ENCODE measurements around the gene LTBP3.
A peak's percentile ranks its signal among the peaks of the same experiment; 100 is the strongest.

LTBP3 gene

DNA sequence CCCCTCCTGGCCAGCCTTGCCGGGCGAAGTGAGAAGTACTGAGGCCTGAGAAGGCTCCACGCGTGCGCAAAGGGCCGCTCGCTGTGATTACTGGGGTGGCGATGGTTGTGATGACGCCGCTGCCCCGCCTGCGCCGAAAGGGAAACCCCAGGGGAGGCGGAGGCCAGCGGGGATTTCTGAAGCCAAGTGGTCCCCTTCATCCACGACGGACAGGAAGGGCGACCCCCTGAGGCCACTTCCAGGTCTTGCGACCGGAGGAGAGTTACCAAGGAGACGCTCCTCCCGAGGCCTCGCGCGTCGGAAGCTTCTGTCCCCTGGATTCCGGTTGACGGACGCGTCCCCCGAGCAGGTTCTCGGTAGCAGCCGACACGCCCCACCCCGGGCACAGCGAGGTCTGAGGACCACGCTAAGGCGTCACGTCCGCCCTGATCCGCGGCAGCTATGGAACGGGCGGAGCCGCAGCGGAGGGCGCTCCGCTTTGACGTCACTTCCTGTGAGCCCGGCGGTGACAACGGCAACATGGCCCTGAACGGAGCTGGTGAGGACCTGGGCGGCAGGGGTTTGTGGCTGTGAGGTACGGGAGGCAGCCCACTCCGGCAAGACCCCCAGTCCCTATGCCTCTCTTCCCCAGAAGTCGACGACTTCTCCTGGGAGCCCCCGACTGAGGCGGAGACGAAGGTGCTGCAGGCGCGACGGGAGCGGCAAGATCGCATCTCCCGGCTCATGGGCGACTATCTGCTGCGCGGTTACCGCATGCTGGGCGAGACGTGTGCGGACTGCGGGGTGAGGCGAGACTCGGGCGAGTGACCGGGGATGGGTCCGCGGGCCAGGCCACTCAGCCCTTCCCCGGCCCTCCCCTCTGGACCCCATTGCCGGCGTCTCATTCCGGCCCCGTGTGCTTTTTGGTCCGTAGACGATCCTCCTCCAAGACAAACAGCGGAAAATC is 12.1 kb upstream of the LTBP3 start, which contains the start of gene ZNRD2:
TSS of gene ZNRD2 (plus strand) at position 505 of the 946 bp plus-strand sequence. CDS start at position 520, 15 bp downstream.
- H2AK5ac ChIP-seq (ENCODE audit: low read length, severe bottlenecking): peak within 1 kb of the TSS; percentile 92
- no peak within 1 kb of the TSS for H2BK15ac ChIP-seq (ENCODE audit: low read depth, poor library complexity, severe bottlenecking)
- no peaks in the 10 kb centered on the region for H3K27me3 ChIP-seq (ENCODE audit: control insufficient read depth in 1 of 2, insufficient read depth in 1 of 2, low read length in 2 of 2)
- H3K79me1 ChIP-seq (replicated peaks; ENCODE audit: low read length, poor library complexity, severe bottlenecking): peaks cover 19% of the 10 kb centered on the region
- H3K36me3 ChIP-seq (ENCODE audit: control insufficient read depth in 1 of 2, insufficient read depth in 2 of 2, low read depth in 1 of 2, low read length in 2 of 2): peaks cover 11 to 12% of the 10 kb centered on the region in 2 experiments
- H2BK120ac ChIP-seq (ENCODE audit: low read depth, low read length): peak within 1 kb of the TSS; percentile 57
- H3K4me2 ChIP-seq (ENCODE audit: low read length, poor library complexity, severe bottlenecking): peak within 1 kb of the TSS; percentile 98
- peak within 1 kb of the TSS; percentile 66 for H2AFZ ChIP-seq (ENCODE audit: low read depth, low read length)
- peak within 1 kb of the TSS; percentile 94 to 95 for H3K18ac ChIP-seq (ENCODE audit: low read depth in 1 of 2, low read length in 2 of 2)
- H2BK12ac ChIP-seq (ENCODE audit: low read length in 2 of 2): peak within 1 kb of the TSS in 1 of 2 experiments; percentile 95
- DNase-seq: peak; percentile 99
- peak within 1 kb of the TSS; percentile 40 to 83 for H3K4ac ChIP-seq (ENCODE audit: low read depth in 1 of 2, low read length in 2 of 2)
- H3K27ac ChIP-seq (ENCODE audit: low read length, poor library complexity, severe bottlenecking): peak within 1 kb of the TSS; percentile 93
- no peak within 1 kb of the TSS for H3K23ac ChIP-seq (ENCODE audit: low read length in 2 of 2)
- peak within 1 kb of the TSS; percentile 76 to 99 for H3K4me3 ChIP-seq (ENCODE audit: insufficient read depth in 1 of 2, low read depth in 1 of 2, low read length in 2 of 2)
- H2BK5ac ChIP-seq (ENCODE audit: low read depth, low read length, poor library complexity, severe bottlenecking): no peak within 1 kb of the TSS
- under 1% methylated on average over 70 of the region's 89 CpGs for whole genome bisulfite sequencing
- H3K14ac ChIP-seq (ENCODE audit: low read length in 2 of 2): peak within 1 kb of the TSS in 1 of 2 experiments; percentile 57
- H3K9ac ChIP-seq (ENCODE audit: low read length): peak within 1 kb of the TSS; percentile 96
- peak within 1 kb of the TSS; percentile 97 for H4K8ac ChIP-seq (ENCODE audit: low read length)
- no peaks in the 10 kb centered on the region for H3K9me3 ChIP-seq (ENCODE audit: control insufficient read depth, low read length)
- H3K4me1 ChIP-seq (ENCODE audit: control insufficient read depth, insufficient read depth, low read depth, low read length): peaks cover 38% of the 10 kb centered on the region
- H4K91ac ChIP-seq (ENCODE audit: low read length): peak within 1 kb of the TSS; percentile 70

GRCh38 chr11:65569164-65569972 is 11.2 kb upstream of the LTBP3 start:
- peak overlapping the region in 1 of 2 experiments; percentile 95 for H2BK12ac ChIP-seq (ENCODE audit: low read length in 2 of 2)

DNA sequence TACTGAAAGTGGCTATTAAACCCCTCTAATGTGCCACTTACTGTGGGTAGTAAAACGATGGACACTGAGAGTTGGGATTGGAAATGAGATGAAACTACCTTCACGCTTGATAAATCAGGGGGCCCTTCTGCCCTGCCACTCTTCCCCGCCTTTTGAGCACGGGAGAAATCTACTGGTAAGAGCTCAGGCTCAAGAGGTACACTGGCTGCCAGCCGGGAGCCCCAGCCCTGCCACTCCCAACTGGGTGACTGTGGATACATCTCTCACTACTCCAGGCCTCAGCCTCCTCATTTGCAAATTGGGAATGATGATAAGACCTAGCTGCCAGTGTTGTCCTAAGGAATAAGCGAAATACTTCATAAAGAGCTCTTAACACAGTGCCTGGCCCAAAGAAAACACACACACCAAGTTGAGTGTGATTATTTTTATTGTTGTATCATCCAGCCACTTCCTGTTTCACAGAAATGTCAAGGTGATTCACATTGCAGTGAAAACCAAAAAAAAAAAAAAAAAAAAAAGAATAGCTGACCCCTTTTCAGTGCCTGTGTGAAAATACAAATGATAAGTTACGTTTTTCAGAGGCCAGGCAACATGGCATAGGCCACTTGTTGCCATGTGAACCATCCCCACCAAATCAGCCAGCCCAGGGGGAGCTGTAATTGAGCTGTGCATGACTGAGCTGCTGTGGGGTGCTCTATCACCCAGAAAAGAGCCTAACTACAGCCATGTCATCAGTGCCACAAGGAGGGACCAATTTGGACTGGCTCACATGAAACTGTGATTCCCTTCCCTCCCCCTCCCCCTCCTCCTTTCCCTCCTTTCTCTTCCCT is 7.7 kb upstream of the LTBP3 start:
- Histone ChIP-seq H3K4me1 (ENCODE audit: control insufficient read depth, insufficient read depth, low read depth, low read length) (peaks cover 16% of the 10 kb centered on the region), H2BK120ac (ENCODE audit: low read depth, low read length) (no peak overlapping the region), H3K4me2 (ENCODE audit: low read length, poor library complexity, severe bottlenecking) (no peak overlapping the region), H3K27ac (ENCODE audit: low read length, poor library complexity, severe bottlenecking) (no peak overlapping the region), H3K36me3 (ENCODE audit: control insufficient read depth in 1 of 2, insufficient read depth in 2 of 2, low read depth in 1 of 2, low read length in 2 of 2) (peaks cover 0 to 11% of the 10 kb centered on the region in 2 experiments), H3K18ac (ENCODE audit: low read depth in 1 of 2, low read length in 2 of 2) (no peak overlapping the region), H3K9ac (ENCODE audit: low read length) (peak overlapping the region; percentile 20), H3K23ac (ENCODE audit: low read length in 2 of 2) (no peak overlapping the region), H2BK5ac (ENCODE audit: low read depth, low read length, poor library complexity, severe bottlenecking) (no peak overlapping the region), H2AFZ (ENCODE audit: low read depth, low read length) (no peak overlapping the region), H2BK15ac (ENCODE audit: low read depth, poor library complexity, severe bottlenecking) (no peak overlapping the region), H3K27me3 (ENCODE audit: control insufficient read depth in 1 of 2, insufficient read depth in 1 of 2, low read length in 2 of 2) (no peaks in the 10 kb centered on the region), H2BK12ac (ENCODE audit: low read length in 2 of 2) (no peak overlapping the region), H3K79me1 (replicated peaks; ENCODE audit: low read length, poor library complexity, severe bottlenecking) (peaks cover 17% of the 10 kb centered on the region), H2AK5ac (ENCODE audit: low read length, severe bottlenecking) (no peak overlapping the region), H4K8ac (ENCODE audit: low read length) (no peak overlapping the region), H3K4me3 (ENCODE audit: insufficient read depth in 1 of 2, low read depth in 1 of 2, low read length in 2 of 2) (no peak overlapping the region), H3K9me3 (ENCODE audit: control insufficient read depth, low read length) (no peaks in the 10 kb centered on the region), H4K91ac (ENCODE audit: low read length) (no peak overlapping the region), H3K14ac (ENCODE audit: low read length in 2 of 2) (no peak overlapping the region), H3K4ac (ENCODE audit: low read depth in 1 of 2, low read length in 2 of 2) (no peak overlapping the region)
- WGBS: 82% methylated on average over 6 of the region's 7 CpGs
- no peak for DNase-seq

More at GRCh38 chr11:65569164-65569972, 11.2 kb upstream of the LTBP3 start:
- Histone ChIP-seq H3K4ac (ENCODE audit: low read depth in 1 of 2, low read length in 2 of 2) (peak overlapping the region; percentile 35 to 83), H3K9ac (ENCODE audit: low read length) (peak overlapping the region; percentile 96), H2BK15ac (ENCODE audit: low read depth, poor library complexity, severe bottlenecking) (no peak overlapping the region), H2AK5ac (ENCODE audit: low read length, severe bottlenecking) (peak overlapping the region; percentile 92), H2BK5ac (ENCODE audit: low read depth, low read length, poor library complexity, severe bottlenecking) (no peak overlapping the region), H3K27ac (ENCODE audit: low read length, poor library complexity, severe bottlenecking) (peak overlapping the region; percentile 93), H2AFZ (ENCODE audit: low read depth, low read length) (peak overlapping the region; percentile 66), H3K4me1 (ENCODE audit: control insufficient read depth, insufficient read depth, low read depth, low read length) (peaks cover 32% of the 10 kb centered on the region), H3K18ac (ENCODE audit: low read depth in 1 of 2, low read length in 2 of 2) (peak overlapping the region; percentile 94 to 95), H3K4me2 (ENCODE audit: low read length, poor library complexity, severe bottlenecking) (peak overlapping the region; percentile 94), H3K4me3 (ENCODE audit: insufficient read depth in 1 of 2, low read depth in 1 of 2, low read length in 2 of 2) (peak overlapping the region; percentile 76 to 99), H3K36me3 (ENCODE audit: control insufficient read depth in 1 of 2, insufficient read depth in 2 of 2, low read depth in 1 of 2, low read length in 2 of 2) (peaks cover 11 to 12% of the 10 kb centered on the region in 2 experiments), H4K8ac (ENCODE audit: low read length) (peak overlapping the region; percentile 97), H3K14ac (ENCODE audit: low read length in 2 of 2) (peak overlapping the region in 1 of 2 experiments; percentile 57), H2BK120ac (ENCODE audit: low read depth, low read length) (peak overlapping the region; percentile 57), H3K23ac (ENCODE audit: low read length in 2 of 2) (no peak overlapping the region), H3K9me3 (ENCODE audit: control insufficient read depth, low read length) (no peaks in the 10 kb centered on the region), H3K79me1 (replicated peaks; ENCODE audit: low read length, poor library complexity, severe bottlenecking) (peaks cover 19% of the 10 kb centered on the region), H4K91ac (ENCODE audit: low read length) (peak overlapping the region; percentile 70), H3K27me3 (ENCODE audit: control insufficient read depth in 1 of 2, insufficient read depth in 1 of 2, low read length in 2 of 2) (no peaks in the 10 kb centered on the region)
- 20% methylated on average over 27 of the region's 28 CpGs for WGBS
- no peak for DNase-seq

Data from mesenchymal stem cell (in vitro differentiated cells and primary cell).